Stimulated activated CD4-positive, alpha-beta T cell treated with anti-CD3 and anti-CD28 coated beads, TNF-alpha, amount 100 ng/mL, for 48 hours (primary cell): ENCODE results near the gene IQGAP2.
"Not testable (repeated sequence)": the region's sequence is repeated elsewhere in the genome, so short reads cannot be mapped to it uniquely, and the experiment has no call there.

Experiments used
- DNase-seq, 3 donors: peaks; one replicate each; pipeline ENCODE4 v3.0.0-alpha.2; 2020; ENCODE audit warnings: low read depth in 3 of 3

Gene IQGAP2

GRCh38 chr5:76499507-76500161 lies 96.5 kb downstream of the IQGAP2 start:
- DNase-seq, result no peak

DNA sequence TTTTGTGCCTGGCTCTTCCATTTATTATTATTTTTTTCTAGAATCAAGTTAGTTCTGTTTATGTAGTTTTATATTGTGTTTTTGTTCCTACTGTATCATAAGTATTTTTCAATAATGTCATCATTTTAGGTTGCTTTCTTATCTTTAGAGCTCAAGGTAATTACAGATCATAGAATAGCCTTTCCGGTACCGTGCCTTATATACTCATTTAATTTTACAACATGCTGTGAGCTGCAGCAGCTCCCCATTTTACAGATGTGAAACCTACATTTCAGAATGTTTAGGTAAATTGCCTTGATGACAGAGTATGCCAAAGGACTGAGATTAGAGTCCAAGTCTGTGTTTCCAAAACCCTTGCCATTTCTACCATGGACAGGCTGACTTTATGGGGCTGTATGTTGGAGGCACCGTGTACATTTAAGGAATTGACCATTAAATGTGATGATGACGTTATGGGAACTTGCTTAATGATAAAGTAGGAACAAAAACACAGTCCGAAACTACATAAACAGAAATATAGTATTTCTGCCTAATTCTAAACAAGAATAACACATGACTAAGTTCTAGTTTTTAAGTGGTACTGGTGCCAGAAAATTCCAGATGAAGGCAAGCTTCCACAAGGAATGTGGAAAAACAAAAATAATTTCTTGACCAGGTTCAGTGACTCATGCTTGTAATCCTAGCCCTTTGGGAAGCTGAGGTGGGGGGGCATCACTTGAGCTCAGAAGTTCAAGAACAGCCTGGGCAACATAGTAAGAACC lies 97.7 kb downstream of the IQGAP2 start:
- no peak for DNase-seq

DNA sequence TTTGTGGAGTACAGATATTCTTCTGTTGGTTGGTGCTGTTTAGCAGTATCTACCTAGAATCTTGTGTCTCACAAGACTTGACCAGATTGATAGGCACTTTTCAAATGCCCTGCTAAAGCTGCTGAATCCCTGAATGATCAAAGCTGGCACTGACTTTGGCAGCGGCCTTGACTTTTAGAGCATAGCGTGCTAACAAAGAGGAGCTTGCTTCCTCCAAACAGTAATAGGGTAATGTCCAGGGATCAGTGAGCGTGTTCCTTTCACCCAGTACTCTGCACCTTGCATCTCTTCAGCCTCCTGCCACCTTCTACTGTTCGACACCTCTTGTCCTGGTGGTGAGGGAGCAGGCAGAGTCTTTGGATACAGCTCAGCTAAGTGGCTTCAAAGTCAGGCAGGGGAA lies 100.8 kb downstream of the IQGAP2 start:
- no peak for DNase-seq

DNA sequence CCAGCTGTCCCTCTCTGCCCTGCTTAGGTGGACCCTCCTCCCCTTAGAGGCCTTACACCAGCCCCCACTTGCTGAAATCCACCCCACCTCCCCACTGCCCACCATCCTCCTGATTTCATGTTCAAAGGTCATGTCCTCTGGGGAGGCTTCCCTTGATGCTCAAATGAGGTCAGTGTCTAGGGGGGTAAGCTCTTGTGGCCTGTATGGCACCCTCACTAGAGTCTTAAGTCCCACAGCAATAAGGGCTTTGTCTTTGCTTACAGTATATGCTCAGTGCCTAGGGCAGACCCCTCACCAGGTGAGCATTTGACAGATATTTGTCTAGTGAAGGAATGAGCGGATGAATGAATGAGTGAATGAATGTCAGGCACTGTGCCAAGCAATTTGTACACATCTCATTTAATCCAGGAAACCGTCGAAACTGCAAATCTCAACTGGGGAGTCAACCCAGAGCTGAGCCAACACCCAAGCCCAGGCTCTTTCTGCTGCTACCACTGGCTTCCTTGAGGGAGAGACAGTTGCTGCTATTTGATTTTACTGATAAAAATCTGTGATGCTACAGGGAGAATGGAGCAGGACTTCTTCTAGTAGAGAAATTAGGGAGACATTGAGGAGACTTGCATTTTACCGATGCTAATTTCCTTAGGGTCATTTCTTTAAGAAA lies 101.9 kb downstream of the IQGAP2 start:
- DNase-seq, result no peak

GRCh38 chr5:76513476-76513875 lies 110.4 kb downstream of the IQGAP2 start:
- DNase-seq, result no peak

DNA sequence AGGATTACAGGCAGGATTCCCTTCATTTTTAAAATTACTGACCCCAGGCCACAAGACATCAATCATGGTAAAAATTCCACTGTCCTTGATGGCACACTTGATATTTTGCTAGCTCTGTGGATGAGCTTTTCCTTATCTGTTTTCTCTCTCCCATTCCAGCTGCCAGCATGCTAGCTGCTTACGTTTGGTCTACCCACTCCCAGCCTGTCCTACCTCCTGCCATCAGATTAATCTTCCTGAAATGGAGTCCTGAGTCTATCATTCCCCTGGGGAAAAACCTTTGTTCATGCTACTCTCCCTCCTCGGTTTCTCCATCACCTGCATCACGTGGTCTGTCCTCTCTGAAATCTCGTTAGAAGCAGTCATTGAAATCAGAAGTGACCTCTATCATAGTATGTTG lies 111.2 kb downstream of the IQGAP2 start:
- no peak for DNase-seq

DNA sequence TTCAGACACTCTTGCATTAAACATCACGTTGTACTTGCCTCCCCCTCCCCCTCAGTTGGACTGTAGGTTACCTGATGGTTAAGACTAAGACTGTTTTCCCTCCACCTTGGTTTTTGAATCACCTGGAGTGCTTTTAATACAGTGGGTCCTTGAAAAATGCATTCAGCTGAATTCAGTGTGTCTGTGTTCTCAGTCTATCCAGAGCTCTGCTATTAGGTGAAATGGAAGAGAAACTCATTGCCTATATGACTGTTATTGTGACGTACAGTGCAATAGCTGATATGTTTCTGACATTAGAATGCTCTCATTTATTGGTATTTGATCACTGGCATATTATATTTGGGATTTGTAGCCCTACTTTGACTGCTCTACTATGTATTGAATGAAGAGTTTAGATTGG lies 111.6 kb downstream of the IQGAP2 start:
- no peak for DNase-seq

- DNase-seq, result no peak
Observed at GRCh38 chr5:76517334-76517733, 114.2 kb downstream of the IQGAP2 start.

GRCh38 chr5:76518246-76518645 lies 115.2 kb downstream of the IQGAP2 start:
- DNase-seq, result not testable (repeated sequence)

- DNase-seq, result no peak
Observed at GRCh38 chr5:76521240-76521758, 118.2 kb downstream of the IQGAP2 start.

- DNase-seq, result no peak
Observed at GRCh38 chr5:76522103-76522935, 119.2 kb downstream of the IQGAP2 start.

DNA sequence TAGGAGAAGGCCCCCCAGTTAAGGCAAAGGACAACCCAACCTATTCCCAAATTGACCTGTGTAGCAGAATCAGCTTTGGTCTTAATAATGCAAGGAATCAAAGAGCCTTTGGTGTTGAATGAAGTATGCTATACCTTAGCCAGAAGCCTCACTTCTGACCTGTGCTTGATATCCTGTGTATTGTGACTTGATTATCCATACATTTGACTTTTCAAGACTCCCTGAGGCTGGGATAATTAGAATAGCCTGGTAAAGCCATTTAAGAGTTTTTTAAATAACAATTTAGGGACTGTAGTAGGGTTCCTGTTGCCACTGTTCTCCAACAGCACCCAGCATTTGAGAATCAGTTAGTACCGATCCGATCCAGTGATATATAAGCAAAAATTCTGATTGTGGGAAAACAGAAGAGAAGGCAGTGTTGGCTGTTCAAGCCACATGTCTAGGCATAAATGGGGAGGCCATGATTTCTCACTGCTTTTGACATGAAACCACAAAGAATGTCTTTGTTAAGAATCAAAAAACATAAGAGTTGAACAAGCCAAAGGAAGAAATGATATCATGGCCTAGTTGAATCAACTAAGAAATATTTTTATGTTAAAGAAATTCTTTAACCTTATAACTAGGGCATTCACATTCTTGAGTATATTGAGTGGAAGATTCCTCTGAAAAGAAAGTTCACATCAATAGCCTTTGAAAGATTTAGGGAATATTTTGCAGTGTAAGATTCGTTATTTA lies 121.2 kb downstream of the IQGAP2 start:
- DNase-seq, result no peak

DNA sequence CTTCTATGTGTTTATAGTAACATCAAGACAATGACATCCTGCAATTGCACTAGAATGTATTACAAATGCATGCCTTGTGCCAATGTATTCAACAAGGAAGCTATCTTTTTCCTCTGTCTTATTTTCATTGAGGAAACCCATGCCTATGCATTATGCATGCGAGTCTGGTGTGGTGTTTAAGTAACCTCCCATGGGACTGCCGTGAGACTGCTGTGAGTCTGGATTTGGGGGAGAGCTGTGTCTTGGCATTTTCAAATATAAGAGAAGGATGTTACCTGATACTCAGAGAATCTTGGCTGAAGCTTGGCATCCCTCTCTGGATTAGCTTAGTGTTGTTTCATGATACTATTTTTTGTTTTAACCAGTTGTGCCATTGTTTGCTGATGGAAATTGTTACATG lies 121.8 kb downstream of the IQGAP2 start:
- no peak for DNase-seq

DNA sequence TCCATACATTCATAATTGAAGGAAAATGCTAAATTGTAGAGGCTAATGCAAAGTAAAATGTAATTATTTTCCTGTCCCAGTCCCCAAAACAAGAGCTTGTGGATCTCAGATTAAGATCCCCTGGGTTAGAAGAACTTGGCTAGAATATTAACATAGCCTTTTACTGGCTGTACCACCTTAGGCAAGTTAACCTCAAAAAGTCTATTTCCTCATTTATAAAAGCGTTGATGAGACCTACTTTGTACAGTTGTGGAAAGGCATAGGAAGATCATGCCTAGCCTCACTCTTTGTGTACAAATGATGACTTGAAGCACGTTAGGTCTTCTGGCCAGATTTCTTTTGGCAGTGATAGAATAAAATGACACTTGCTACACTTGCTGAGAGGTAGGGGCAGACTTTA lies 122.9 kb downstream of the IQGAP2 start:
- no peak for DNase-seq

- no peak for DNase-seq
Observed at GRCh38 chr5:76526950-76527583, 124.0 kb downstream of the IQGAP2 start.

DNA sequence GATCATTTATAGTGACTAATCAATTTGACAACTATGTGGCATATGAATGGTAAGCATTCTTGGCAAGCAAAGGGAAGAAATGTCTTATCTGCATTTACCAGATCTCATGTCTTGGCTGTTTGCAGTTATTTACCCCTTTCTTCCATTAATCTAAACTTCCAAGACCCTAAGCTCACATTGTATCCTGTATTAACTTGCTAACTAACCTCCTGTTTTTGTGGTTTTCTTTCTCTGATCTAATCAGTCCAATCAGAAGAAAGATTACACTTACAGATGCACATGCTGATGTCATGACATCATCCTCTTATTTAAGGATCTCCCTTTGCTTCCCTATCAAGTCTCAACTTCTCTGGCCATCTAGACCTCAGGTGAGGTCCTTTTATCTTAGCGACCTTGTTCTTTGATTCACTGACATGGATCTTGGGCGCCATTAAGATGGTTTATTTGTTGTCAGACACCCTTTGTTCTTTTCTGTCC lies 124.6 kb downstream of the IQGAP2 start:
- DNase-seq, result no peak

DNA sequence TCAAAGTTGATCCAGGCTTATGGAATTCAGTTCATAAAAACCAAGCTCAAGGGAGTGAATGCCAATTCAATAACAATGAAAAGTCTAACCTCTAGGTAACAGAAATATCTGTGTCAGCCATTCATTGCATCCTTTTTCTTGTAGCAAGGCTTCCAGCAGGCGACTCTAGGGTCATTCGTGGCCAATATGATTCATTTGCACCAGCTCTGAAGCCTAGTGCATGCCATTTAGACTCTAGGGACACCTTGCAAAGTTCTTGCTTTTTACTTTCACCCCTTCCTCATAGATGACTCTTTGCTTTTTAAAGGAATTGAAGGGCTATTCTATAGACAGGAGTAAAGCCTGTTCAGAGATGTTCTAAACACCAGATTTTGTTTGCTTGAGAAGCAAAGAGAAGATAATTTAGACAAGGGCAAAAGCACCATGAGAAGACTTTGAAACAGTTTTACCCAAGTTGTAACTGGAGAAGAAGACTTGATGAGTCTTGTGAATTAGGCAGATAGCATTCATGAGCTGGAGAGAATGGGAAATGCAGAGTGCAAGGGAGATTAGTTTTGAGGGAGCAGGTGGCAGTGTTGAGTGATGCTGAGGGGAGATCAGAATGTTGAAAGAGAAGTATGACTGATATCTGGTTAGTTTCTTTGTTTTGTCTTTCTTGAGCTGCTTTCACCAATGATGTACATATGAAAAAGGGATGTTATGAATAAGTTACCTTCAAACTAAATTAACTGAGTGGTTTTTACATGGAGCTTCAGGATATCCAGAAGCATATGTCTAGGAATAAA lies 125.7 kb downstream of the IQGAP2 start:
- DNase-seq, result no peak

GRCh38 chr5:76529464-76530344 lies 126.6 kb downstream of the IQGAP2 start:
- DNase-seq, result no peak

- DNase-seq, result no peak
Observed at GRCh38 chr5:76532052-76532451, 129.0 kb downstream of the IQGAP2 start.
